Posterior cingulate gyrus (tissue), 11 donors: ENCODE data around the gene CTRB2.
"Not testable (repeated sequence)": the region's sequence is repeated elsewhere in the genome, so short reads cannot be mapped to it uniquely, and the experiment has no call there.

Experiments
- DNase-seq, 10 donors: peaks; one replicate each; pipeline versions ENCODE4 v3.0.0 to v3.0.0-alpha.2; 2020 to 2021; ENCODE audit warnings: mixed read lengths in 3 of 10
- intact Hi-C: fragments of 100-400 bp; cut with DNase I; formaldehyde crosslinking; loops from one replicate; pipeline ENCODE4 v1.15.1; 2023

The CTRB2 gene

DNA sequence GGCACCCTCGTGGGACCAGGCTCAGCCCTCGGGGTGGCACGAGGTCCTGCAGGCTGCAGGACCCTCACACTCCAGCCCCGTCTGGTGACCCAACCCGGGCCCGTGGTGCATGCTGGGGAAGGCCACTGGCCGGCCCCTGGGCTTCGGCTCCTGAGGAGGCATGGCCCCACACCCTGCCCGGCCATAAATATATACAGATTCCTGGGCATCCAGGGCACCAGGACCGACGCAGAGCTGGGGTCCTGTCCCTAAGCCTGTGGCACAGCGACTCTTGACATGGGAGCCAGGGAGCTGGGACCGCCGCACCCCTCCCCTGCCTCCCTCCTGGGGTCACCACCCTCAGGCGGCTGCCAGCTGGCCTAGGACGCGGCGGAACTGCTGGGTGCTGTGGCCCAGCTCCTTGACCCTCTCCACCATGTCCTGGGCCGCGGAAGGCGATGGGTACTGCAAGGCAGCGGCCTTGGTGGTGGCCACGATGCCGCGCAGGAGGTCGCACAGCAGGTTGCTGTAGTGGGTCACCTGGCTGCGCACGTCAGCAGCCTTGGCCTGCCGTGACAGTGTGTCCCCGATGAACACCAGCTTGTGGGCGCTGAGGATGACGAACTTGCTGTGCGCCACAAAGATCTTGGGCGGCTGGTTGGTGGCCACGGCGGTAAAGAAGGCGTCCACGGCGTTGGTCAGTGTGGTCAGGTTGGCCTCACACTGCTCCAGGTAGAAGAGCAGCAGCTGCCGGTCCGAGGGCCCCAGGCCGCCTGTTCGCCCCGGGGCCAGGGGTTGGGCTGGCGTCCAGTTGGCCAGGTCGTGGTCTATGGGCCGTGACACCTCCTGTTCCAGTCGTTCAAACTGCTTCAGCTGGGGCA, 22.4 kb upstream of the CTRB2 start:
- intact Hi-C loops, result loop anchor here (5.0 kb wide), 1 partner anchor 32 kb away; no protein-coding TSS in a partner anchor
- no peak for DNase-seq

DNA sequence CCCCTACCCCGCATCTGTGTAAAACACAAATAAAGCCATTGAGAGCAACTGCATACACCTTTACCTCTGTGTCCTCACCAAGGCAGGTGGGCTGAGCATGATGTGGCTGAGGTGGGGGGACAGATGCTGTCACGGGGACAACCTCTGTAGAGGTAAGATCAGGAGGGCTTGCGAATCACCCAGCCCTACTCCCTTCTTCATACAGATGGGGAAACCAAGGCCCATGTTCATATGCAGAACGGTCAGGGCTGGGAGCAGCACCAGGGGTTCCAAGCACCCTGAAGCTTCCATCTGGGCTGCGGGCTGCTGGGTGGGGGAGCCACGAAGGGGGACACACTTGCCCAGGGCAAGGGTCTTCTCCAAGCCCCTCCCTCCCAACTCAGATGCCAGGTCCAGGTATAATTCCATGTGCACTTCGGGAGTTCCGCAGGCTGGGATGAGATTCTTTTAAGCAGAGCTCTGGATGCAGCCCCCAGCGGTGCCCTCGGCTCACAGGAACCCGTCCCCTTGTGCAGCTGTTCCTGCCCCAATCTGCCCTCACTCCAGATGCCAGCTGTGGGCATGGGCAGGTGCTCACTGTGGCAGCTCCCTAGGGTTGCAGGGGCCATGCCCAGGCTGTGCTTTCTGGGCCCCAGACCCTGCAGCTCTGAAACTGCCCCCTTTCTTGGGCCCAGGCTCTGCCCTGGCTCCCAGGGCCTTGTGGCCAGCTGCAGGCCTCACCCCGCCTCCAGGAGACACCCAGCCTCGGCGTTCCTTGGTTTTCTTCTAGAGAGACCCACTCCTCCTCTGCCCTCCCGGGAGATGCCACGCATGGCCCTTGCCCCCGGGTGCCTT, 21.4 kb upstream of the CTRB2 start:
- no peak for DNase-seq
- intact Hi-C loops, result no loop called here

DNA sequence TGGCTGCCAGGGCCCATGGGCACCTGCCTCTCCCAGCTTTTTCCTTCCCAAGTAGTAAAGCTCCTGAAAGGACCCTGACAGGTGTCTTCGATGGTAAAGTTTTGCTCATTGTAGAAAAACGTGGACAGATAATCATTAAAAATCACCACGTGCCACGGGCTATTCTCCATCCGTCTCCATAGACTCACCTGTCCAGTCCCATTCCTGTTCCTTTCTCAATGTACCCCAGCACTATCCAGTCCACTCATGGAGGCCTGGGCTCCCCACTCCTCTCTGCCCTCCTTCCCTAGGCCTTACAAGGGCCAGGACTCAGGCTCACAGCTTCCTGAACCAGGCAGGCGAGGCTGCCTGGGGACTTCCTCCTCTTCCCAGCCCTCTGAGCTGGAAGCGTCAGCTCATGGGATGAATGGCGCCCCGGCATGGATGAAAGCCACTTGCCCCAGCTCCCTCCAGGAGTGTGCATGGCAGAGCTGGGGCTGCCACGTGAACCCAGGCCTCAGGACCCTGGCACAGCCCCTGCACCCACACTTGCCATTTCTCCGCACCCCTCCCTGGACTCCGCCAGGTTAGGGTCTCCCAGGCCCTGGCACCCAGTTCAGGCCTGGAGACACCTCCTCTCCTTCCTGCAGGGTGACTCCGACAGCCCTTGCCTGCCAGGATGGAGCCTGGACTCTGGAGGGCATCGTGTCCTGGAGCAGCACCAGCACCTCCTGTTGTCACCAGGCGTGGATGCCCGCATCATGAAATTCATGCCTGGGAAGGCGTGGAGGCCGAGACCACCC, 20.6 kb upstream of the CTRB2 start:
- intact Hi-C loops, result no loop called here
- no peak for DNase-seq

DNA sequence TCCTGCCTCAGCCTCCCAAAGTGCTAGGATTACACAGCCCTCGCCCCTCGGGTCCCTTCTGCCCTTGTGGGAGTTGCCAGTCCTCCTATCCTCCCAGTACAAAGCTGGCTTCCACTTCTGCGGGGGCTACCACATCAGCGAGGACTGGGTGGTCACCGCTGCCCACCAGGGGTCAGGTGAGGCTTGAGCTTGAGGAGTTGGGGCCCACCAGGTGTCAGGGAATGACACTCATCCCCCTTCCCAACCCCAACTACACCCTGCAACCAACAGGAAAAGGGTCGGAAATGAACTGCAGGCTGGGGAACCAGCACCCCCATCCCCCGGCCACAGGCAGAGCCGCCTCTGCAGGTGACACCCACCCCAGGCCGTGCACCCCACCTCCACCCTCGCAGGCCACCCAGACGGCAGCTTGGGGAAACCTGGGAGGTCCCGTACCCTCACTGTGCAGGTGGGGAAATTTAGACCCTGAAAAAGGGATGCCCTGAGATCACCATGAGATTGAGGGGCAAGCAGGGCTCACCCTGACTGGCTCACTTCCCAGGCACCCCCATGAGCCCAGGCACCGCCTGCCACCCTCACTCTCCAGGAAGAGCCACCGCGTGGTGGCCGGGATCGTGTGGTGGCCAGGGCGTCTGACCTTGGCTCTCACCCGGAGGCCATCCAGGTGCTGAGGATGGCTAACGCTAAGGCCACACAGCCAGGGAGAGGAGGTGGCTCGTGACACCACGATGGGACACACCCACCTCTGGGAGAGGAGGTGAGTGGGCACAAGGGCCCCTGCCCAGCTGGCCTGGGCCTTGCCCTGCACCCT, 19.8 kb upstream of the CTRB2 start:
- no peak for DNase-seq
- intact Hi-C loops, result no loop called here

DNA sequence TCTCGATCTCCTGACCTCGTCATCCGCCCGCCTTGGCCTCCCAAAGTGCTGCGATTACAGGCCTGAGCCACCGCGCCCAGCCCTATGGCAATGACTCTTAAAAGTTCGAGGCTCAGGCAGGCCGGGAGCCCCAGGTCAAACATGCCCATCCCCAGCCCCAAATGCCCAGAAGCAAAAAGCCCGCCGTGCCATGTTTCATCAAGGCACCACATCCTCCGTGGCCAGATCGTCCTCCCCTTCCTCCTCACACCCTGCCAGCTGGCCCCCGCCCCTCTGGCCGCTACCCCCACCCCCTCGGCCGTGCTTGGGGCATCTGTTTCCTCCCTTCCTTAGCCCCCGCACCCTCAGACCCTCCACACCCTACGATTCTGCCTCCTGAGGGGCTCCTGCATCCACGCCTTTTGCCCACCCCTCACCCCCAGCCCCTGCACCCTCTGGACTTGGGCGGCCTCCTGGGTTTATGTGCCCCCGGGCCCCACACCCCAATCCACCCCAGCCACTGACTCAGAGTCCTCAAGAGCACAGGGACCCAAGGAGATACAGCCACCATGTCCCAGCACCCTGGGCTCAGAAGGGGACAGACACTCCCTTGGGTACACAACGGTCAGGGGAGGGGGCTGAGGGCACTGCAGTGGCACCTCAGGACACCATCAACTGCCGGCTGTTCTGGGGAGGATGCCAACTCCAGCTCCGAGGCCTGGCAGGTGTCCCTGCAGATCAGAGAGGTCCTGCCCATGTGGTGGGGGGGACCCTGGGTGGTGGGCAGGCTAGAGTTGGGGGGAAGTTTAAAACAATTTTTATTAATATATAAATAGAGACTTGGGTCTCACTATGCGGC, 18.9 kb upstream of the CTRB2 start:
- intact Hi-C loops, result loop anchor here (2.0 kb wide), 1 partner anchor 19 kb away; the partner anchor contains the start of gene CTRB2
- no peak for DNase-seq

DNA sequence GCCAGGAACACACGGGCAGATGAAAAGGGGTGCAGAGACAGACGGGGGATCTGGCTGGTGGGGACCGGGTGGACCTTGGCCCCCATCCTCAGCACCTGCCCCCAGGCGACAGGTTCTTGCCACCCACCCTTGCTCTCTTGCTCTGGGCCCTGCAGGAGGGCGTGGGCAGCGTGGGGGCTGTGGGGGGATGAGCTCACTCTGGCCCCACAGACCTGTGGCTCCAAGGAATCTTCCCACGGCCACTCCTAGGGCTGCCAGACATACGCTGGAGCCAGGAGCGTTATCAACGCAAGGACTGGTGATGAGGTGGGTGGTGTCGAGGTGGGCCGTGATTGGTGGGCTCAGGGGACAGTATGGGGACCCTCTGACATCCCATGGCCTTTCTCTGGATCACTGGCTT, 18.1 kb upstream of the CTRB2 start:
- intact Hi-C loops, result loop anchor here (2.0 kb wide), 1 partner anchor 18 kb away; the partner anchor contains the start of gene CTRB2
- DNase-seq, result no peak

DNA sequence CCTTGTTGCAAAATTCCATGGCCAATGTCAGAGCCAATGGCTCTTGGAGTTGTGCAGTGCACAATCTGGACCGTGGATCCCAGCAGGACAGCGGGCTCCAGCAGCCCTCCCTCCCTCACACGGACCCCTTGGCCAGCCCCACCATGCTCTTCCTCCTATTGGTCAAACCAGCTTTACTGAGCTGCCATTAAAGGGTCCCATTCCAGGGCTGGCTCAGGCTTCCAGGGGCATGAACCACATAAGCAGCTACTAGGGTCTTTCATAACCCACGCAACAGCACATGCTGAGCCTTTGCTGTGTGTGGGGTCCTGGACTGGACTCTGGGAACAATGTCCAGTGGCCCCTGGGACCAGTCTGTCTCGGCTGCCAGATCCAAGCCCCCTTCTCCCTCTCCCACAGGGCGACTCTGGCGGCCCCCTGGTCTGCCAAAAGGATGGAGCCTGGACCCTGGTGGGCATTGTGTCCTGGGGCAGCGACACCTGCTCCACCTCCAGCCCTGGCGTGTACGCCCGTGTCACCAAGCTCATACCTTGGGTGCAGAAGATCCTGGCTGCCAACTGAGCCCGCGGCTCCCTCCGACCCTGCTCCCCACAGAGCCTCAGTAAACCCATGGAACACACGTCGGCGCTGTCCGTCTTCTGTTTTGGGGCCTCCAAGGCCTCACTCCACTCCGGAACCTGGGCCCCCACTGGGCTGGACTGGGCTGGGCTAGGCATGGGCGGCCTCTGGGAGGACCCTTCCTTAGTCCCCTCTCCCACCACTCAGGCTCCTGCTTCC, 17.5 kb upstream of the CTRB2 start:
- intact Hi-C loops, result loop anchor here (2.0 kb wide), 1 partner anchor 18 kb away; the partner anchor contains the start of gene CTRB2
- no peak for DNase-seq

DNA sequence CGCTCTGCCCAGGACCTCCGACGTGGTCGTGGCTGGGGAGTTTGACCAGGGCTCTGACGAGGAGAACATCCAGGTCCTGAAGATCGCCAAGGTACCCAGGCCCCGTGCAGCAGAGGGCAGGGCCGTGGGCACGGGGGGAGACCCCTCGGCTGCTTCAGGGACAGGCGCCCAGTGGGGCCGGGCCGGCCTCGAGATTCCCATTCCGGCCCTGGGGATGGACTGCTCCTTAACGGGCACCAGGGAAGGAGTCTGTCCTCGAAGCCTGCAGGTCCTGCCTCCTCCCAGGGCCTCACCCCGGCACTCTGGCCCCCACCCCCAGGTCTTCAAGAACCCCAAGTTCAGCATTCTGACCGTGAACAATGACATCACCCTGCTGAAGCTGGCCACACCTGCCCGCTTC, 16.2 kb upstream of the CTRB2 start:
- intact Hi-C loops, result not testable (repeated sequence)

DNA sequence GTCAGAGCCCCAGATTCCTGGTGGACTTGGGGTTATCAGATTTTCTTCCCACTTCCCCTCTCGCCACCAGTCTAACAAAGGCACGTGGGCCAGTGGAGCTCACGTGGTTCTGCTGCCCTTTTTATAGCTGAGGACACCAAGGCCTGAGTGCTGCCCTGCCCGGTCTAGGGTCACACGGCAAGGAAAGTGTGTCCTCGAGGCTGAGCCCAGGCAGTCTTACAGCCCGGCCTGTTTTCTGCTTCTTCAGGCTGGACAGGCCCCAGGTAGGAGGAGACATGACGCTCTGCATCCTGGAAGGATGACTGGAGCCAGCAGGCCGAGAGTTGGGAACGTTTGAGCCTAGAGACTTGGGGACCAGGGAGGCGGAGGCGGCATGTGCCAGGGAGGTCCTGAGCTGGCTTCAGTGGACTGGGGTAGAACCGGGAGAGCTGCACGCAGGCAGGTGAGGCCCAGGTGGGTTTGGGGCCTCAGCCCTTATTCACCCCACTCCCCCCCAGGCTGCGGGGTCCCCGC, 15.4 kb upstream of the CTRB2 start:
- no peak for DNase-seq
- intact Hi-C loops, result no loop called here

More for the DNA sequence above, 16.2 kb upstream of the CTRB2 start:
- not testable (repeated sequence) for DNase-seq

DNA sequence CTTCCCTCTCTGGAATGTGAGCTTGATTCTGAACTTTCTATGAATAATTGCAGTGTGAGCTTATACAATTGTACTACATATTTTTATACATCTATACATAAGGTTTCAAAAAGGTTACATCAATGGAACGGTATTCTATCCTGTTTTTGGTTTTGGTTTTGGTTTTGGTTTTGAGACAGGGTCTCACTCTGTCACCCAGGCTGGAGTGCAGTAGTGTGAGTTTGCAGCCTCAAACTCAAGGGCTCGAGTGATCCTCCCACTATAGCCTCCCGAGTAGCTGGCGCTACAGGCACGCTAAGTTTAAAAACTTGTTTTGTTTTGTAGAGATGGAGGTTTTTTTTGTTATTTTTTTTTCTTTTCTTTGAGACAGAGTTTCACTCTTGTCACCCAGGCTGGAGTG, 12.9 kb upstream of the CTRB2 start:
- intact Hi-C loops, result no loop called here
- no peak for DNase-seq

DNA sequence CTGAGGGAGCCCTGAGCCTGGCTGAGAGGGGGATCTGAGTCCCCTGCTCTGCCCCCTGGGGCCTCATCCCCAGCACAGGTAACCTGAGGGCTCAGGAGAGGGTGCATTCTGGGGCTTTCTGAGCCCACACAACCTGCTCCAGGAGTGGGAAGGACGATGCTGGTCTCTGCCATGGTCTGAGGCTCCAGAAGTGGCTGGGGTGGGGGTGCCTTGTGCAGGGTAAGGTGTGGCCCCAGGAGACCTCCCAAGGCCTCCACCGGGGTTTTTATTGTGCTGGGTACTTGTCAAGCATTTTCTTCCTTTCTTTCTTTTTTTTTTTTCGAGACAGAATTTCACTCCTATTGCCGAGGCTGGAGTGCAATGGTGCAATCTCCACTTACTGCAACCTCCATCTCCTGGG, 12.1 kb upstream of the CTRB2 start:
- intact Hi-C loops, result no loop called here

DNA sequence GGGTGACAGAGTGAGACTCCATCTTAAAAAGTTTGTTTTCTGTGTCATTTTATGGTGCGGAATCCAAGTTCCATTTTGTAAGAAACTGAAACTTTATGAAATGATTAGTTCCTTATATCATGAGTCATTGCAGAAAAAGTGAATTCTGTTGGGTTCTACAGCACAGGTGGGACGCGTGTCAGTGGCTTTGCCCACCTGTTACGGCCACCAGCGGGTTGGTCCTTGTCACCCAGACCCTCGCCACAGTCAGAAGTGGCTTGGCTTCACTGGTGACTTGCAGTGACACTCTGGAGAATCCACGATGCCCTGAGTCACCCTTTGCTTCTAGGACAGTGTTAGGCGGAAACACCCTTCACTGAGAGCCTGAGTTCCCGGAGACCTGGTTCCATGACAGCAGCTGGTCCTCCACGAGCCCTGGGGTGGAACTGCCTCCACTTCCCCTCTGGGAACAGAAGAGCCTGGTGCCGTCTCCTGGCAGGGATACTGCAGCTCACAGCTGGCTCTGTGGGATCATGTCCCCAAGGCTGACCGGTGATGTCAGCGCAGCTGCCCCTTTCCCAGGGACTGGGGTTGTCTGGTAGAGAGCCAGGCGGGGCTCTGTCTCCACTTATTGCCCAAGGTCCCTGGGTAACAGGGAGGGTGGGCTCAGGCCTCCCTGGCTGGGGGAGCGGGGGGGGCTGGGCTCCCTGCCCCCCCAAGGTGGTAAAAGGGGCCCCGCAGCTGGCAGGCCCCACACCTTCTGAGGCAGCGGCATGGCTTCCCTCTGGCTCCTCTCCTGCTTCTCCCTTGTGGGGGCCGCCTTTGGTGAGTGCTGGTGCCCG, 11.5 kb upstream of the CTRB2 start, which contains the start of gene CTRB1:
Gene CTRB1, plus strand, starts transcription at position 733 of the 821 bp plus-strand sequence. Its CDS starts 20 bp downstream, at position 753.
- intact Hi-C loops, result no loop called here
- DNase-seq, result peak in 7 of 10 donors; percentile 31 to 93 (median 60)

More for the DNA sequence above, 12.1 kb upstream of the CTRB2 start:
- DNase-seq, result no peak

DNA sequence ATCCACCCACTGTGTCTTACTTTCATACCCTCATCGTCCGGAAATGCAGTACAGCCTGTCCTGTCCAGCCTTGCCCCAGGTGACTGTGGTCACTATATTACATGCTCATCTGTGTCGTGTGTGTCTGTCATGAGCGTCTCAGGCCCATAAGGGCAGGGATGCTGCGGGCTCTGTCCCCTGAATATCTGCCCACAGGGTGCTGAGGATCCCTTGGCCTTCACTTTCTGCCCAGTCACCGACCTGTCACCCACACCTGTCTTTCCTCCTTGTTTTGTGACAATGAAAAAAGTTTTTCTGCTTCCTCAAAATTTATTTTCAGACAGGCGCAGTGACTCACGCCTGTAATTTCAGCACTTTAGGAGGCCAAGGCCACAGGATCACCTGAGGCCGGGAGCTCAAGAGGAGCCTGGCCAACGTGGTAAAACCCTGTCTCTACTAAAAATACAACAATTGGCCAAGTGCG, 10.5 kb upstream of the CTRB2 start:
- no peak for DNase-seq
- intact Hi-C loops, result no loop called here

DNA sequence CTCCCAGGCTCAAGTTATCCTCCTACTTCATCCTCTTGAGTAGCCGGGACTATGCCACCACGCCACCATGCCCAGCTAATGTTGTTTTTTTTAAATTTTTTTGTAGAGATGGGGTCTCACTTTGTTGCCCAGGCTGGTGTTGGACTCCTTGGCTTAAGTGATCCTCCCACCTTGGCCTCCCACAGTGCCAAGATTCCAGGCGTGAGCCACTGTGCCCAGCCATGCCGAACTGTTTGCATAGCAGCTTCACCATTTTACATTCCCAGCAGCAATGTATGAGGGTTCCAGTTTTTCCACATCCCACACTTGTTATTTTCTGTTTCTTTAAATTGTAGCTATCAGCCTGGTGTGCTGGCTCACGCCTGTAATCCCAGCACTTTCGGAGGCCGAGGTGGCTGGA, 9.6 kb upstream of the CTRB2 start:
- no peak for DNase-seq
- intact Hi-C loops, result no loop called here

DNA sequence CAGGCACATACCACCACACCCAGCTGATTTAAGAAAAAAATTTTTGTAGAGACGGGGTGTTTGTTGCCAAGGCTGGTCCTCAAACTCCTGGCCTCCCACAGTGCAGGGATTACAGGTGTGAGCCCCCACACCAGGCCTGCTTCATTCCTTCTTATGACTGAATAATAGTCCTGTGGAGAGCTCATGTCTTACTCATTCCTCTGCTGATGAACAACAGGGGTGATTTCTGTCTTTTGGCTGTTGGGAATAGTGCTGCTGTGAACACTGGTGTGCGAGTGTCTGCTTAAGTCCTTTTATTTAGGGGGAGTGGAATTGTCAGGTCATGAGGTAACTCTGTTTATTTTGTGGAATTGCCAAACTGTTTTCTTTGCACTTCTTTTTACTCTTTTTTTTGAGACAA, 9.2 kb upstream of the CTRB2 start:
- intact Hi-C loops, result no loop called here
- no peak for DNase-seq

DNA sequence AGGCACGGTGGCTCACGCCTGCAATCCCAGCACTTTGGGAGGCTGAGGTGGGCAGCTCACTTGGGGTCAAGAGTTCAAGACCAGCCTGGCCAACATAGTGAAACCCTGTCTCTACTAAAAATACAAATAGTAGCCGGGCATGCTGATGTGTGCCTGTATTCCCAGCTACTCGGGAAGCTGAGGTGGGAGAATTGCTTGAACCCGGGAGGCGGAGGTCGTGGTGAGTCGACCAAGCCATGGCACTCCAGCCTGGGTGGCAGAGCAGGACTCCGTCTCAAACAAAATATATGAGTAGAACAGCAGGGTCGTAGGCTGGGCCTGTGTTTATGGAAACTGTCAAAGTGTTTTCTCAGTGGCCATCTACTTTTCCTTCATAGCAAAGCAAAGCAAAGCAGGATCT, 4.3 kb upstream of the CTRB2 start:
- peak in 3 of 10 donors; percentile 18 to 60 (median 56) for DNase-seq
- intact Hi-C loops, result not testable (repeated sequence)

DNA sequence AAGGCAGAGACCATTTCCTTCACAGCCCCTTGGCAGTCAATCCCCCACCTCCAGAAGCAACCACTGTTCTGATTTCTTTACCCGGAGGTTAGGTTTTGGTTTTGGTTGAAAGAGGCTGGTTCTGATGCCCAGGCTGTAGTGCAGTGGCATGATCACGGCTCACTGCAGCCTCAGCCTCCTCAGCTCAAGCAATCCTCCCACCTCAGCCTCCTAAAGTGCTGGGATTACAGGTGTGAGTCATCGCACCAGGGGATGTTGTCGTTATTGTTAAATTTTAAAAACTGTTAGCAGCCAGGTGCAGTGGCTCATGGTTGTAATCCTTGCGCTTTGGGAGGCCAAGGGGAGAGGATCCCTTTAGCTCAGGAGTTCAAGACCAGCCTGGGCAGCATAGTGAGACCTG, 3.0 kb upstream of the CTRB2 start:
- intact Hi-C loops, result no loop called here
- peak in 2 of 10 donors; percentile 11 to 30 for DNase-seq
